Left ventricle myocardium superior (tissue), 1 donor: ENCODE measurements around the gene CDK6. TPM values are rescaled to one million over a fixed set of nuclear protein-coding genes. Genes with fewer than 3 reads are reported as not detected.

Source experiments
- ATAC-seq: fragments of 200-7000 bp; cut with Tn5 transposase; one replicate; pipeline ENCODE4 v1.9.1; 2020; ENCODE audit warnings: mild to moderate bottlenecking, moderate library complexity
- DNase-seq: peaks from one replicate; pipeline ENCODE4 v3.0.0-alpha.2; 2020
- intact Hi-C: fragments of 100-400 bp; cut with micrococcal nuclease; formaldehyde crosslinking; loops from one replicate; pipeline ENCODE4 v1.11.0; 2022
- total RNA-seq: library from RNA; stranded (reverse); fragmentation: NEBNext Ultra II Directional; extraction: Animal tissue kit (Norgen Biotek cat#: 25700); gene quantifications from one replicate; pipeline ENCODE4 v1.2.1, GENCODE V29; 2021
- donor health status: DM: no; HTN: yes; CAD: no; lungs with severe emphysema.

CDK6 gene
- total RNA-seq, 1 donor from 2014 or later = 27.5 TPM

- intact Hi-C loops = no loop called here
- DNase-seq = no peak
- ATAC-seq = no peak
These were observed 29.9 kb downstream of the CDK6 start for GRCh38 chr7:92806496-92806895.

GRCh38 chr7:92802406-92802805 lies 34.0 kb downstream of the CDK6 start:
- no peak for ATAC-seq
- intact Hi-C loops = no loop called here

GRCh38 chr7:92799446-92800211 lies 36.7 kb downstream of the CDK6 start:
- ATAC-seq (peak; percentile 47), DNase-seq (no peak)
- intact Hi-C loops = no loop called here

More at GRCh38 chr7:92802406-92802805, 34.0 kb downstream of the CDK6 start:
- DNase-seq = no peak

- intact Hi-C loops = no loop called here
- DNase-seq (no peak), ATAC-seq (no peak)
These were observed 37.7 kb downstream of the CDK6 start for GRCh38 chr7:92798517-92799249.

GRCh38 chr7:92797693-92798092 lies 38.7 kb downstream of the CDK6 start:
- ATAC-seq (peak; percentile 96), DNase-seq (peak; percentile 40)
- intact Hi-C loops = no loop called here

- ATAC-seq (peak; percentile 73), DNase-seq (peak; percentile 36)
- intact Hi-C loops = no loop called here
These were observed 39.1 kb downstream of the CDK6 start for GRCh38 chr7:92797284-92797683.

GRCh38 chr7:92794831-92795230 lies 41.5 kb downstream of the CDK6 start:
- ATAC-seq (no peak), DNase-seq (no peak)
- intact Hi-C loops = no loop called here

GRCh38 chr7:92794391-92794790 lies 42.0 kb downstream of the CDK6 start:
- intact Hi-C loops = no loop called here
- no peak for ATAC-seq
- DNase-seq = no peak

GRCh38 chr7:92793656-92794205 lies 42.6 kb downstream of the CDK6 start:
- intact Hi-C loops = no loop called here
- DNase-seq (no peak), ATAC-seq (no peak)

GRCh38 chr7:92790992-92791391 lies 45.4 kb downstream of the CDK6 start:
- ATAC-seq (peak; percentile 57), DNase-seq (no peak)
- intact Hi-C loops = no loop called here

- ATAC-seq = no peak
- DNase-seq = no peak
- intact Hi-C loops = no loop called here
These were observed 47.7 kb downstream of the CDK6 start for GRCh38 chr7:92788559-92789183.

GRCh38 chr7:92785923-92786322 lies 50.5 kb downstream of the CDK6 start:
- ATAC-seq (peak; percentile 64), DNase-seq (no peak)
- intact Hi-C loops = no loop called here

GRCh38 chr7:92784935-92785334 lies 51.4 kb downstream of the CDK6 start:
- no peak for DNase-seq
- intact Hi-C loops = no loop called here
- ATAC-seq = no peak

- no peak for DNase-seq
- intact Hi-C loops = no loop called here
- no peak for ATAC-seq
These were observed 52.8 kb downstream of the CDK6 start for GRCh38 chr7:92783260-92784201.

- DNase-seq (no peak), ATAC-seq (no peak)
- intact Hi-C loops = no loop called here
These were observed 53.5 kb downstream of the CDK6 start for GRCh38 chr7:92782855-92783254.

GRCh38 chr7:92782236-92782635 lies 54.1 kb downstream of the CDK6 start:
- intact Hi-C loops = no loop called here
- DNase-seq (no peak), ATAC-seq (no peak)

- intact Hi-C loops = no loop called here
- DNase-seq (peak; percentile 44), ATAC-seq (peak; percentile 83)
These were observed 55.2 kb downstream of the CDK6 start for GRCh38 chr7:92781117-92781720.

- intact Hi-C loops = no loop called here
- DNase-seq (no peak), ATAC-seq (peak; percentile 46)
These were observed 57.4 kb downstream of the CDK6 start for GRCh38 chr7:92778972-92779371.
